PC-9 (cell line): ENCODE measurements around the gene C2orf49. TPM values are rescaled to one million over a fixed set of nuclear protein-coding genes. Genes with fewer than 3 reads are reported as not detected.
A peak's percentile ranks its signal among the peaks of the same experiment; 100 is the strongest.

Source experiments
- BruUV-seq: library from RNA; stranded (reverse); fragments of 400-500 nt; replicated peaks from 2 replicates; lab custom pipeline; 2021; lab: Mats Ljungman, UMichigan
- CTCF ChIA-PET: fragments of 300-600 bp; sonication (Branson Sonifier 250); formaldehyde crosslinking; loops from one replicate; lab custom pipeline; 2022; ENCODE audit warnings: antibody characterized with exemption; lab: Charles Lee
- POLR2A ChIA-PET: fragments of 300-600 bp; sonication (Branson Sonifier 250); formaldehyde crosslinking; loops from one replicate; lab custom pipeline; 2022; ENCODE audit warnings: antibody characterized with exemption; ENCODE audit not compliant: unreplicated experiment; lab: Charles Lee
- DNase-seq, 2 experiments: peaks; one replicate each; pipeline versions ENCODE4 v3.0.0 to v3.0.0-alpha.2; 2015 to 2022; ENCODE audit warnings: mixed read lengths in 1 of 2
- H2AFZ ChIP-seq: fragments of 200-600 bp; sonication (generic); 2 replicates; pipeline ENCODE4 v1.8.1; 2017; ENCODE audit warnings: antibody characterized with exemption
- H3F3A ChIP-seq: fragments of 200-600 bp; sonication (generic); 2 replicates; pipeline ENCODE4 v1.8.1; 2017; ENCODE audit warnings: antibody characterized with exemption, mild to moderate bottlenecking, low read depth; ENCODE audit not compliant: insufficient read depth
- H3K27ac ChIP-seq: fragments of 200-600 bp; sonication (generic); 2 replicates; pipeline ENCODE4 v1.6.1; 2016; ENCODE audit warnings: mixed run types
- H3K27me3 ChIP-seq: fragments of 200-600 bp; sonication (generic); 2 replicates; pipeline ENCODE4 v1.6.1; 2016; ENCODE audit warnings: low read depth, mixed run types; ENCODE audit not compliant: insufficient read depth
- H3K36me3 ChIP-seq: fragments of 200-600 bp; sonication (generic); 2 replicates; pipeline ENCODE4 v1.6.1; 2016; ENCODE audit warnings: low read depth, mixed run types
- H3K4me1 ChIP-seq: fragments of 200-600 bp; sonication (generic); replicated peaks from 2 replicates; pipeline ENCODE4 v1.6.1; 2016; ENCODE audit warnings: mixed run types; ENCODE audit not compliant: insufficient read depth
- H3K4me2 ChIP-seq: fragments of 200-600 bp; sonication (generic); 2 replicates; pipeline ENCODE4 v1.6.1; 2017; ENCODE audit warnings: mixed run types
- H3K4me3 ChIP-seq: fragments of 200-600 bp; sonication (generic); 2 replicates; pipeline ENCODE4 v1.6.1; 2016; ENCODE audit warnings: mixed run types
- H3K79me2 ChIP-seq: fragments of 200-600 bp; sonication (generic); 2 replicates; pipeline ENCODE4 v1.6.1; 2017; ENCODE audit warnings: low read depth, mixed run types
- H3K9me2 ChIP-seq: fragments of 200-600 bp; sonication (generic); 2 replicates; pipeline ENCODE4 v1.8.1; 2017; ENCODE audit warnings: mild to moderate bottlenecking; ENCODE audit not compliant: insufficient read depth
- H3K9me3 ChIP-seq: fragments of 200-600 bp; sonication (generic); 2 replicates; pipeline ENCODE4 v1.8.1; 2016; ENCODE audit warnings: low read depth; ENCODE audit not compliant: insufficient read depth
- H4K20me1 ChIP-seq: fragments of 200-600 bp; sonication (generic); 2 replicates; pipeline ENCODE4 v1.8.1; 2017; ENCODE audit not compliant: insufficient read depth
- CTCF ChIP-seq: fragments of 200-600 bp; sonication (generic); conservative IDR thresholded peaks from 2 replicates; pipeline ENCODE4 v1.6.1; 2017; ENCODE audit warnings: mixed run types, antibody characterized with exemption, mild to moderate bottlenecking, moderate library complexity
- EZH2 ChIP-seq: fragments of 200-600 bp; sonication (generic); IDR thresholded peaks from 2 replicates; pipeline ENCODE4 v1.8.0; 2017; ENCODE audit warnings: antibody characterized with exemption, low read depth
- intact Hi-C: fragments of 100-400 bp; cut with micrococcal nuclease; formaldehyde crosslinking; loops from one replicate; pipeline ENCODE4 v1.10.0; 2022; ENCODE audit not compliant: unreplicated experiment
- total RNA-seq: library from RNA; stranded (reverse); gene quantifications from 2 replicates; pipeline ENCODE4 v1.2.3, GENCODE V29; 2021

Gene C2orf49
- total RNA-seq, 1 experiment from 2014 or later = 16.2 TPM

- Histone ChIP-seq H4K20me1 (no peaks in the 10 kb centered on the region; the same call in 1 of the 2 replicates), H3K27me3 (no peaks in the 10 kb centered on the region), H3K9me3 (no peaks in the 10 kb centered on the region), H3K4me2 (peak overlapping the region; percentile 87), H3K4me1 (peaks cover 20% of the 10 kb centered on the region), H3K4me3 (peak overlapping the region; percentile 100), H3K9me2 (no peaks in the 10 kb centered on the region), H3K36me3 (peaks cover 21% of the 10 kb centered on the region; the same call in 1 of the 2 replicates), H3K27ac (peak overlapping the region; percentile 98), H3K79me2 (peaks cover 52% of the 10 kb centered on the region), H3F3A (peaks cover 9% of the 10 kb centered on the region; the same call in 1 of the 2 replicates), H2AFZ (peak overlapping the region; percentile 96)
- CTCF ChIA-PET = no interaction called here
- DNase-seq = no peak
- intact Hi-C loops = no loop called here
- TF ChIP-seq CTCF (no peak), EZH2 (no peak)
- POLR2A ChIA-PET = no interaction called here
- TSS peak; percentile 92 for BruUV-seq
These were observed 586 bp upstream of the C2orf49 start for GRCh38 chr2:105336786-105337121.

GRCh38 chr2:105338020-105338385 lies 663 bp downstream of the C2orf49 start:
- peak overlapping the region; percentile 100 for H3K4me3 ChIP-seq
- H3K4me2 ChIP-seq = peak overlapping the region; percentile 89
- peaks cover 52% of the 10 kb centered on the region for H3K79me2 ChIP-seq
- intact Hi-C loops = no loop called here
- H3F3A ChIP-seq = peaks cover 9% of the 10 kb centered on the region; the same call in 1 of the 2 replicates
- no peaks in the 10 kb centered on the region; the same call in 1 of the 2 replicates for H4K20me1 ChIP-seq
- TF ChIP-seq CTCF = no peak
- no peak for TF ChIP-seq EZH2
- peaks cover 28% of the 10 kb centered on the region for H3K36me3 ChIP-seq
- H3K4me1 ChIP-seq = peaks cover 20% of the 10 kb centered on the region
- no peak for DNase-seq
- POLR2A ChIA-PET = interaction anchor here (0.6 to 0.7 kb wide), 2 partner anchors 18 to 203 kb away, joined by 5 to 13 read pairs; no protein-coding TSS in a partner anchor
- H3K9me3 ChIP-seq = no peaks in the 10 kb centered on the region
- BruUV-seq = TSS peak; percentile 47
- H3K27ac ChIP-seq = no peak overlapping the region
- CTCF ChIA-PET = no interaction called here
- H2AFZ ChIP-seq = peak overlapping the region; percentile 93
- no peaks in the 10 kb centered on the region for H3K9me2 ChIP-seq
- no peaks in the 10 kb centered on the region for H3K27me3 ChIP-seq

- Histone ChIP-seq H3F3A (peaks cover 18% of the 10 kb centered on the region), H3K79me2 (peaks cover 52% of the 10 kb centered on the region), H3K4me2 (peak overlapping the region; percentile 89), H3K4me3 (no peak overlapping the region; the same call in 1 of the 2 replicates), H3K4me1 (peaks cover 20% of the 10 kb centered on the region), H3K27ac (no peak overlapping the region), H2AFZ (no peak overlapping the region), H3K27me3 (no peaks in the 10 kb centered on the region), H3K9me2 (no peaks in the 10 kb centered on the region), H3K36me3 (peaks cover 33% of the 10 kb centered on the region), H3K9me3 (no peaks in the 10 kb centered on the region), H4K20me1 (peaks cover under 1% of the 10 kb centered on the region; the same call in 1 of the 2 replicates)
- intact Hi-C loops = no loop called here
- no peak for DNase-seq
- POLR2A ChIA-PET = interaction anchor here (0.5 kb wide), 1 partner anchor 151 kb away, joined by 6 read pairs; no protein-coding TSS in a partner anchor
- no peak for TF ChIP-seq CTCF
- no peak for TF ChIP-seq EZH2
- no TSS peak for BruUV-seq
- CTCF ChIA-PET = no interaction called here
These were observed 2.1 kb downstream of the C2orf49 start for GRCh38 chr2:105339414-105339813.
